Left lung (tissue), 10 donors: ENCODE measurements around the gene TSKS. TPM values are rescaled to one million over a fixed set of nuclear protein-coding genes. Genes with fewer than 3 reads are reported as not detected.

Experiments
- ATAC-seq: fragments of 200-7000 bp; cut with Tn5 transposase; one replicate; pipeline ENCODE4 v1.9.1; 2020; ENCODE audit warnings: moderate library complexity
- DNase-seq, 4 donors: peaks; one replicate each; pipeline ENCODE4 v3.0.0-alpha.2; 2013 to 2020
- H3K27ac ChIP-seq, 2 donors: fragments of 200-600 bp; sonication (generic) in 1 of 2; one replicate each; pipeline versions ENCODE4 v1.5.0 to v1.8.0; 2020 to 2021
- H3K27me3 ChIP-seq, 2 donors: fragments of 200-600 bp; sonication (generic) in 1 of 2; one replicate each; pipeline versions ENCODE4 v1.5.0 to v1.8.0; 2020 to 2021
- H3K36me3 ChIP-seq, 2 donors: fragments of 200-600 bp; sonication (generic) in 1 of 2; one replicate each; pipeline versions ENCODE4 v1.5.0 to v1.8.0; 2020 to 2021
- H3K4me1 ChIP-seq, 2 donors: fragments of 200-600 bp; one replicate each; pipeline ENCODE4 v1.8.0; 2021
- H3K4me3 ChIP-seq, 2 donors: fragments of 200-600 bp; sonication (generic) in 1 of 2; one replicate each; pipeline versions ENCODE4 v1.5.0 to v1.8.0; 2020 to 2021; ENCODE audit warnings: mild to moderate bottlenecking in 1 of 2
- H3K9me3 ChIP-seq, 2 donors: fragments of 200-600 bp; sonication (generic) in 1 of 2; one replicate each; pipeline versions ENCODE4 v1.5.0 to v1.8.0; 2020 to 2021
- CTCF ChIP-seq, 2 donors: fragments of 200-600 bp; sonication (generic) in 1 of 2; IDR thresholded peaks; one replicate each; pipeline versions ENCODE4 v1.5.0 to v1.8.0; 2021; ENCODE audit warnings: antibody characterized with exemption in 2 of 2
- intact Hi-C, 2 donors: fragments of 100-400 bp; cut with DNase I; formaldehyde crosslinking; loops; one replicate each; pipeline versions ENCODE4 v1.11.2 to v1.14.2; 2022
- polyA plus RNA-seq, 6 donors: library from polyadenylated mRNA; unstranded; fragments of 120-200 nt; gene quantifications; one replicate each; pipeline ENCODE4 v1.2.1, GENCODE V29; 2013; ENCODE audit not compliant: insufficient read length in 6 of 6
- total RNA-seq, 2 donors: library from RNA; stranded (reverse); fragmentation: NEBNext Ultra II Directional; extraction: Animal tissue kit (Norgen Biotek cat#: 25700); gene quantifications; one replicate each; pipeline ENCODE4 v1.2.1, GENCODE V29; 2021
- donor health status: DM: no; HTN: yes; CAD: no.
- donor health status: DM: no; HTN: no; CAD: no.

The TSKS gene
- total and polyA plus RNA-seq, 8 donors, result 0.17 to 0.45 (median 0.24) TPM; not detected in 1

- peak overlapping the region; percentile 48 to 80 for H3K27ac ChIP-seq
- H3K4me3 ChIP-seq, result peak overlapping the region; percentile 76 to 80
- TF ChIP-seq CTCF (IDR thresholded peaks at IDR 0.05), result no peak
- H3K27me3 ChIP-seq, result no peaks in the 10 kb centered on the region
- intact Hi-C loops, result no loop called here
- no peaks in the 10 kb centered on the region for H3K9me3 ChIP-seq
- H3K36me3 ChIP-seq, result no peaks in the 10 kb centered on the region
- DNase-seq, result peak in 1 of 4 donors; percentile 11
- peaks cover 3 to 25% of the 10 kb centered on the region in 2 donors for H3K4me1 ChIP-seq
- no peak for ATAC-seq
Observed at GRCh38 chr19:49767381-49767780, 4.3 kb upstream of the TSKS start.

- Histone ChIP-seq H3K27ac (peak within 1 kb of the TSS; percentile 94 to 96), H3K4me3 (peak within 1 kb of the TSS; percentile 76 to 80), H3K4me1 (peaks cover 3 to 25% of the 10 kb centered on the region in 2 donors), H3K36me3 (no peaks in the 10 kb centered on the region), H3K9me3 (no peaks in the 10 kb centered on the region), H3K27me3 (no peaks in the 10 kb centered on the region)
- DNase-seq, result no peak
- no peak for ATAC-seq
- no peak for TF ChIP-seq CTCF (IDR thresholded peaks at IDR 0.05)
- intact Hi-C loops, result no loop called here
Observed at GRCh38 chr19:49766930-49767299, 3.8 kb upstream of the TSKS start, which contains the start of gene AP2A1. Gene AP2A1 (plus strand): TSS chr19:49767001. CDS start chr19:49767134, 133 bp downstream.

- H3K4me1 ChIP-seq, result peaks cover 3 to 25% of the 10 kb centered on the region in 2 donors
- H3K4me3 ChIP-seq, result peak overlapping the region; percentile 76 to 80
- intact Hi-C loops, result no loop called here
- no peaks in the 10 kb centered on the region for H3K27me3 ChIP-seq
- H3K9me3 ChIP-seq, result no peaks in the 10 kb centered on the region
- H3K36me3 ChIP-seq, result no peaks in the 10 kb centered on the region
- TF ChIP-seq CTCF (IDR thresholded peaks at IDR 0.05), result no peak
- peak overlapping the region; percentile 94 to 96 for H3K27ac ChIP-seq
- ATAC-seq, result peak; percentile 93
- peak; percentile 98 to 100 (median 100) for DNase-seq
Observed at GRCh38 chr19:49766007-49766929, 3.2 kb upstream of the TSKS start.

GRCh38 chr19:49764341-49764740 is 1.2 kb upstream of the TSKS start:
- no peaks in the 10 kb centered on the region for H3K9me3 ChIP-seq
- peak overlapping the region in 1 of 2 donors; percentile 1 for H3K27ac ChIP-seq
- ATAC-seq (no peak), DNase-seq (no peak)
- intact Hi-C loops, result no loop called here
- H3K36me3 ChIP-seq, result no peaks in the 10 kb centered on the region
- TF ChIP-seq CTCF (IDR thresholded peaks at IDR 0.05), result no peak
- no peak overlapping the region for H3K4me3 ChIP-seq
- peaks cover 3 to 25% of the 10 kb centered on the region in 2 donors for H3K4me1 ChIP-seq
- no peaks in the 10 kb centered on the region for H3K27me3 ChIP-seq

GRCh38 chr19:49761625-49762311 is 1.3 kb downstream of the TSKS start:
- TF ChIP-seq CTCF (IDR thresholded peaks at IDR 0.05), result no peak
- intact Hi-C loops, result no loop called here
- DNase-seq, result peak in 2 of 4 donors; percentile 14 to 65

More at GRCh38 chr19:49761625-49762311, 1.3 kb downstream of the TSKS start:
- ATAC-seq, result no peak
- no peaks in the 10 kb centered on the region for H3K36me3 ChIP-seq
- H3K4me1 ChIP-seq, result peaks cover 3 to 9% of the 10 kb centered on the region in 2 donors
- H3K27ac ChIP-seq, result peak overlapping the region in 1 of 2 donors; percentile 24
- H3K9me3 ChIP-seq, result no peaks in the 10 kb centered on the region
- H3K27me3 ChIP-seq, result no peaks in the 10 kb centered on the region
- H3K4me3 ChIP-seq, result no peak overlapping the region
